ENCODE measurements around the gene E2F8.

The E2F8 gene

GRCh38 chr11:19187833-19188258 lies 52.9 kb downstream of the E2F8 start:
- FAIRE-seq (no peak), DNase-seq (ENCODE audit: low spot score) (no peak)

- DNase-seq (ENCODE audit: low spot score) (no peak), FAIRE-seq (no peak)
Observed at GRCh38 chr11:19187114-19187832, 53.5 kb downstream of the E2F8 start.

GRCh38 chr11:19185516-19186052 lies 55.2 kb downstream of the E2F8 start:
- FAIRE-seq, result no peak

GRCh38 chr11:19185036-19185435 lies 55.7 kb downstream of the E2F8 start:
- FAIRE-seq (no peak), DNase-seq (ENCODE audit: low spot score) (no peak)

More at GRCh38 chr11:19185516-19186052, 55.2 kb downstream of the E2F8 start:
- no peak for DNase-seq (ENCODE audit: low spot score)

DNA sequence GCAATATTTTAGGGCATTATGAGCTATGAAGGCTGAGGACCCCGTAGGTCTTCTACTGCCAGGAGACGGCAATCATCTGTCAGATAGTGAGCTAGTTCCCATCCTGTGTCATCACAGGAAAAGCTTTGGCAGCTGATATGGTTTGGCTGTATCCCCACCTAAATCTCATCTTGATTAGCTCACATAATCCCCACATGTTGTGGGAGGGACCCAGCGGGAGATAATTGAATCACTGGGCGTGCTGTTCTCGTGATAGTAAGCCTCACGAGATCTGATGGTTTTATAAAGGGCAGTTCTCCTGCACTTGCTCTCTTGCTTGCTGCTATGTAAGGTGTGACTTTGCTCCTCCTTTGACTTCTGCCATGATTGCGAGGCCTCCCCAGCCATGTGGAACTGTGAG lies 57.1 kb downstream of the E2F8 start:
- FAIRE-seq (no peak), DNase-seq (ENCODE audit: low spot score) (no peak)

DNA sequence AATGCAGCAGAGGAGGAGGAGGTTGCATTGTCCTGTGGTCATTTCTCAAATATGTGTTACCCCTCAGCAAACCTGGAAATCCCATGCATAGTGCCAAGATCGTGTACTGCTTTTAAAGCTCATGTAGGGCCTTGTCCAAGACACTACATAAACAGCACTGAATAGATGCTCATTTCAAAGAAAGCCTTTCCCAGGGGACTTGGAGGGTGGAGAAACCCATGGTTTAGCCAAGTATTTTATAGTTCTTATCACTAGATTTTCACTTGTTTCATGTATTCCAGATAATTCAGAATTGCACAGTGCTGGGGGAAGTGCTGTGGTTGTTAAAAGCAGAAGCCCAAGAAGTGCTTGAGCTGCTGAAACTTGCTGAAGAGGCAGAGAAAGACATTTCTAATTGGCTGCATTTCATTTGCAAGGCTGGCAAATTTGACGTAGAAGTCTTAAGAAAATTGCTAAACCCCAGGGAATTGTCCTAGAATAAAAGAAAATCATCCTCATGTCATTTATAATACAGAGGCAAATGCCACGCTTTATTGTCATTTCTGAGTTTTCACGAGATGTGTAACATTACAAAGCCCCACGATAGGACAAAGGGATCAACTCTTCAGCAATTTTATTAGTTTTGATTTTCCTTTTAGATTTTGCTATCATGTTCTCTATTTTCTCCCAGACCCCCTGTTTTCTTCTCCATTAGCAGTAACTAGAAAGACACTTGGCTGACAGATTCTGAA lies 59.0 kb downstream of the E2F8 start:
- no peak for DNase-seq (ENCODE audit: low spot score)
- FAIRE-seq, result no peak

DNA sequence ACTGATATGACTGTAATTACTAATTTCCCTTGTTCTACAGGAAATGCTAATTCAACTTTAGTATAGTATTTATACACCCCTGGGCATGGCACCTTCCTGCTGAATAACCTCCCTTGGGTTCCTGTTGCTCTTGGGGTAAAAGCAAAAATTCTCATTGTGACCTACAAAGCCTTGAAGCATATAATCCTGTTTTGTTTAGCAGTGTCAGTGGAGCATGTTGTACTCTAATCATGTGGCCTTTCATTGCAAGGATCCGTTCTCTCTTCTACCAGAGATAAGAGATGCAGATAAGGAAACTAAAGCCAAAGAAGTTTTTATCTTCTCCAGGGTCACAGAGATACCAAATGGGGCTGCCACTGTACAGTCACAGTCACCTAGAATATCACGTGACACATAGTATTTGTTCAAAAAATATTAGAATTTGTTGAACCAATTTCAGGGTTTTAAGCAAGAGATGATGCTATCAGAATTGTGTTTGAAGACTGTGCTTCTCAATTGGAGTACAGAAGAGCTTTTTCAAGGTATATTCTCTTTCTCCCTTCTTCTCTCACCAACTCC lies 64.0 kb downstream of the E2F8 start:
- no peak for FAIRE-seq
- no peak for DNase-seq (ENCODE audit: low spot score)
